GM12878 (cell line): Measurements from ENCODE around the gene ADIG. TPM values are rescaled to one million over a fixed set of nuclear protein-coding genes. Genes with fewer than 3 reads are reported as not detected.

ENCODE experiments used
- ATAC-seq: fragments of 200-7000 bp; cut with Tn5 transposase; 3 replicates; pipeline ENCODE4 v1.9.1; 2020; ENCODE audit warnings: mild to moderate bottlenecking, moderate library complexity
- BruUV-seq: library from RNA; stranded (reverse); fragments of 400-500 nt; replicated peaks from 2 replicates; lab custom pipeline; 2021; lab: Mats Ljungman, UMichigan
- CTCF ChIA-PET: fragments of 300-600 bp; sonication (Branson Sonifier 250); formaldehyde crosslinking; extraction: SDS; loops from one replicate; lab custom pipeline; 2021; ENCODE audit warnings: inconsistent platforms; lab: Yijun Ruan, JAX
- POLR2A ChIA-PET: fragments of 350-600 bp; formaldehyde crosslinking; extraction: SDS; loops from one replicate; lab custom pipeline; 2021; ENCODE audit warnings: inconsistent platforms; lab: Charles Lee
- RAD21 ChIA-PET: fragments of 300-600 bp; sonication (Branson Sonifier 250); formaldehyde crosslinking; loops from one replicate; lab custom pipeline; 2023; ENCODE audit warnings: antibody characterized with exemption; ENCODE audit not compliant: unreplicated experiment; lab: Charles Lee
- SMC1A ChIA-PET: fragments of 300-600 bp; sonication (Branson Sonifier 250); formaldehyde crosslinking; loops from one replicate; lab custom pipeline; 2023; ENCODE audit not compliant: unreplicated experiment, uncharacterized antibody; lab: Charles Lee
- DNase-seq: peaks from one replicate; pipeline ENCODE4 v3.0.0-alpha.2; 2011; ENCODE audit warnings: low read depth, low spot score
- FAIRE-seq: peaks from 3 replicates; lab custom pipeline; 2011; peaks lifted over from hg19 to GRCh38; lab: Jason Lieb, UNC
- H2AFZ ChIP-seq: 2 replicates; pipeline ENCODE4 v1.6.0; 2011; ENCODE audit warnings: low read depth, low read length, control low read depth; ENCODE audit not compliant: control insufficient read depth
- H3K27ac ChIP-seq: 2 replicates; pipeline ENCODE4 v1.5.1; 2011; ENCODE audit warnings: control low read depth; ENCODE audit not compliant: control insufficient read depth, insufficient read depth
- H3K27me3 ChIP-seq, 2 experiments: replicated peaks in 1 of 2; 2 replicates each; pipeline versions ENCODE4 v1.6.0 to v1.6.1; 2011; ENCODE audit warnings: low read length in 1 of 2; ENCODE audit not compliant: control insufficient read depth in 2 of 2, insufficient read depth in 2 of 2
- H3K36me3 ChIP-seq, 2 experiments: 2 replicates each; pipeline ENCODE4 v1.5.1; 2011; ENCODE audit warnings: low read length in 1 of 2; ENCODE audit not compliant: control insufficient read depth in 2 of 2, insufficient read depth in 2 of 2
- H3K4me1 ChIP-seq: 2 replicates; pipeline ENCODE4 v1.6.1; 2011; ENCODE audit warnings: mild to moderate bottlenecking, low read length, moderate library complexity, mixed read lengths; ENCODE audit not compliant: control insufficient read depth, insufficient read depth
- H3K4me2 ChIP-seq: 2 replicates; pipeline ENCODE4 v1.6.0; 2011; ENCODE audit warnings: control low read depth; ENCODE audit not compliant: control insufficient read depth, insufficient read depth
- H3K4me3 ChIP-seq: fragments of 200-600 bp; sonication (generic); 2 replicates; pipeline ENCODE4 v1.5.1; 2016
- H3K79me2 ChIP-seq: 2 replicates; pipeline ENCODE4 v1.6.0; 2011; ENCODE audit warnings: low read length; ENCODE audit not compliant: control insufficient read depth, insufficient read depth
- H3K9ac ChIP-seq: 2 replicates; pipeline ENCODE4 v1.8.0; 2011; ENCODE audit warnings: low read length, control low read depth, mixed read lengths; ENCODE audit not compliant: control insufficient read depth, insufficient read depth
- H3K9me3 ChIP-seq: replicated peaks from 3 replicates; pipeline ENCODE4 v1.5.1; 2011; ENCODE audit warnings: mild to moderate bottlenecking, low read length; ENCODE audit not compliant: control insufficient read depth, insufficient read depth
- H4K20me1 ChIP-seq: 2 replicates; pipeline ENCODE4 v1.6.0; 2011; ENCODE audit not compliant: control insufficient read depth, insufficient read depth
- FOS ChIP-seq: IDR thresholded peaks from 3 replicates; pipeline ENCODE4 v1.6.1; 2011; ENCODE audit warnings: borderline replicate concordance; ENCODE audit not compliant: insufficient read length; ENCODE audit errors: extremely low read depth
- KAT2A ChIP-seq: conservative IDR thresholded peaks from 2 replicates; pipeline ENCODE4 v1.6.1; 2011; ENCODE audit warnings: low read depth, low read length; ENCODE audit not compliant: control insufficient read depth
- RBBP5 ChIP-seq: fragments of 200-600 bp; sonication (generic); conservative IDR thresholded peaks from 2 replicates; pipeline ENCODE4 v1.6.1; 2016
- SPI1 ChIP-seq: IDR thresholded peaks from 2 replicates; pipeline ENCODE4 v1.6.1; 2011; ENCODE audit warnings: low read depth, mild to moderate bottlenecking, low read length, moderate library complexity, borderline replicate concordance; ENCODE audit not compliant: insufficient read depth
- SREBF2 ChIP-seq: IDR thresholded peaks from 2 replicates; pipeline ENCODE4 v1.6.1; 2012; ENCODE audit warnings: mild to moderate bottlenecking, low read length
- STAT1 ChIP-seq: fragments of 450-650 bp; conservative IDR thresholded peaks from 2 replicates; pipeline ENCODE4 v1.6.1; 2014; ENCODE audit warnings: antibody characterized with exemption, mild to moderate bottlenecking
- SUZ12 ChIP-seq: fragments of 200-600 bp; sonication (generic); IDR thresholded peaks from one replicate; pipeline ENCODE4 v1.6.1; 2018; ENCODE audit warnings: antibody characterized with exemption, mild to moderate bottlenecking; ENCODE audit not compliant: unreplicated experiment
- YBX1 ChIP-seq: fragments of 450-650 bp; IDR thresholded peaks from 2 replicates; pipeline ENCODE4 v1.6.1; 2016; ENCODE audit warnings: antibody characterized with exemption
- ZBTB40 ChIP-seq: fragments of 450-650 bp; IDR thresholded peaks from 2 replicates; pipeline ENCODE4 v1.6.1; 2016; ENCODE audit warnings: mild to moderate bottlenecking, moderate library complexity, borderline replicate concordance
- WGBS: methylation state at CpG from one replicate; pipeline ENCODE4 v1.1.6; 2016; ENCODE audit warnings: low lambda C conversion rate; ENCODE audit not compliant: insufficient replicate concordance, insufficient coverage; ENCODE audit errors: missing lambda C conversion rate; 5-methylcytosine and 5-hydroxymethylcytosine counted together
- in situ Hi-C: fragments of 300-500 bp; cut with MboI; formaldehyde crosslinking; loops from 9 replicates; pipeline ENCODE4 v1.14.3; 2018; ENCODE audit warnings: mixed read lengths
- intact Hi-C: fragments of 100-400 bp; cut with micrococcal nuclease; formaldehyde crosslinking; loops from one replicate; pipeline ENCODE4 v1.14.2; 2022; ENCODE audit not compliant: unreplicated experiment
- polyA plus RNA-seq, 11 experiments: library from polyadenylated mRNA; depleted of rRNA in 4 of 11; unstranded in 6 of 11; stranded (reverse) in 5 of 11; fragments of >200 nt; fragmentation: Nextera tagmentation in 4 of 11; fragmentation: Illumina TruSeq in 1 of 11; extraction: Ambion mirVana in 4 of 11; extraction: Trizol in 1 of 11; gene quantifications; 1 replicate in 1 of 11; 2 replicates in 10 of 11; pipeline versions ENCODE4 v1.2.1 to v1.2.3, GENCODE V29; 2011 to 2016; ENCODE audit warnings: inconsistent platforms in 2 of 11, missing spikeins in 2 of 11, low read depth in 1 of 11
- total RNA-seq, 4 experiments: library from RNA; depleted of rRNA in 3 of 4; stranded (reverse); fragments of >200 nt in 3 of 4; fragmentation: Illumina TruSeq in 1 of 4; extraction: Trizol in 1 of 4; gene quantifications; 2 replicates each; pipeline versions ENCODE4 v1.2.1 to v1.2.3, GENCODE V29; 2013 to 2021
- TF ChIP-seq, protein P1 (sequence below): fragments of 450-650 bp; IDR thresholded peaks from 2 replicates; pipeline ENCODE4 v1.6.1; 2017; ENCODE audit warnings: mild to moderate bottlenecking, low read depth, inconsistent platforms; ENCODE audit not compliant: poor library complexity, severe bottlenecking
- TF ChIP-seq, protein P2 (sequence below): IDR thresholded peaks from 2 replicates; pipeline ENCODE4 v1.6.1; 2012; ENCODE audit warnings: low read depth, low read length, improper control_type of control experiment

ADIG gene
- total and polyA plus RNA-seq, 10 of the 15 experiments (the other 5 are each of a cell fraction or from before 2014, with no cell fraction given) = not detected

DNA sequence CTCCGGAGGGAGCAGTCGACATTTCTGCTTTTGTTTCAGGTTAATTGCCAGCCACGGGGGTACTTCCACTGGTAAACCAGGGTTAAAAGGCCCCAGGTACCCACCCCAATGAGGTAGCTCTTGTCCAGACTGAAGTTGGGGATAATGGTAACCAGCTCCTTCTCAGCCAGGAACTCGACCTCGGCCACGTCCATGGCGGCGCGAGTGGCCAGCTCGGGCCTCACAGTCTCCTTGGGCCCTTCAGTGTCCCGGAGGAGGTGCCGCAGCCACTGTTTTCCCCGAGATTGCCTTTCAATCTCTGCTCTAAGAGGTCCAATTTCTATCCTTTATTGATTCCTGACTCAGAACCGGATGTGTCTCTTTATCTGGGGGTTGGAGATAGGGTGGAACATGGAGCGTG is 34.3 kb downstream of the ADIG start (continued):
- TF ChIP-seq ZBTB40 = no peak
- no peak for TF ChIP-seq KAT2A

DNA sequence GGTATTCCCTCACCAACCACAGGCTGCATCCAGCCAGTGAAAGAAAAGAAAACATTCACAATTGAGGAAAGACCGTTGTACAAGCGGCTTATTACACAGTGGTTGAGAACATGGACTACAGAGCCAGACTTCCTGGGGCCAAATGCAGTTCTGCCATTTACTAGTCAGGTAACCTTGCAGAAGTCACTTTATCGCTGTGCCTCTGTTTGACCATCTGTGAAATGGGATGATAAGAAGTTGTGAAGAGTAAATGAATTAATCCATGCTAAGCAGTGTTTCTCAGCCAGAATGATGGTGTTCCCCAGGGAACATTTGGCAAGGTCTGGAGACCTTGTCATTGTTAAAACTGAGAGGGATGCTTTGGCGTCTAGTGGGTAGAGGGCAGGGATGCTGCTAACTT is 35.5 kb downstream of the ADIG start:
- RAD21 ChIA-PET = no interaction called here
- no peak overlapping the region for H3K9ac ChIP-seq
- SMC1A ChIA-PET = no interaction called here
- H3K4me3 ChIP-seq = no peak overlapping the region
- H3K79me2 ChIP-seq = no peaks in the 10 kb centered on the region
- H3K27me3 ChIP-seq = peaks cover 0 to 3% of the 10 kb centered on the region in 2 experiments; a peak in 2 of 4 replicates
- no peaks in the 10 kb centered on the region for H3K36me3 ChIP-seq
- intact Hi-C loops = no loop called here
- no peak for DNase-seq
- POLR2A ChIA-PET = no interaction called here
- no peaks in the 10 kb centered on the region for H3K9me3 ChIP-seq
- no peak overlapping the region for H3K27ac ChIP-seq
- CTCF ChIA-PET = no interaction called here
- H3K4me2 ChIP-seq = no peak overlapping the region
- no peaks in the 10 kb centered on the region for H3K4me1 ChIP-seq
- TF ChIP-seq, protein P1, sequence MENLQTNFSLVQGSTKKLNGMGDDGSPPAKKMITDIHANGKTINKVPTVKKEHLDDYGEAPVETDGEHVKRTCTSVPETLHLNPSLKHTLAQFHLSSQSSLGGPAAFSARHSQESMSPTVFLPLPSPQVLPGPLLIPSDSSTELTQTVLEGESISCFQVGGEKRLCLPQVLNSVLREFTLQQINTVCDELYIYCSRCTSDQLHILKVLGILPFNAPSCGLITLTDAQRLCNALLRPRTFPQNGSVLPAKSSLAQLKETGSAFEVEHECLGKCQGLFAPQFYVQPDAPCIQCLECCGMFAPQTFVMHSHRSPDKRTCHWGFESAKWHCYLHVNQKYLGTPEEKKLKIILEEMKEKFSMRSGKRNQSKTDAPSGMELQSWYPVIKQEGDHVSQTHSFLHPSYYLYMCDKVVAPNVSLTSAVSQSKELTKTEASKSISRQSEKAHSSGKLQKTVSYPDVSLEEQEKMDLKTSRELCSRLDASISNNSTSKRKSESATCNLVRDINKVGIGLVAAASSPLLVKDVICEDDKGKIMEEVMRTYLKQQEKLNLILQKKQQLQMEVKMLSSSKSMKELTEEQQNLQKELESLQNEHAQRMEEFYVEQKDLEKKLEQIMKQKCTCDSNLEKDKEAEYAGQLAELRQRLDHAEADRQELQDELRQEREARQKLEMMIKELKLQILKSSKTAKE = no peak
- TF ChIP-seq STAT1 (no peak), RBBP5 (no peak), YBX1 (no peak), SREBF2 (no peak), SUZ12 (no peak), FOS (no peak), KAT2A (no peak), SPI1 (no peak)
- TF ChIP-seq, protein P2, sequence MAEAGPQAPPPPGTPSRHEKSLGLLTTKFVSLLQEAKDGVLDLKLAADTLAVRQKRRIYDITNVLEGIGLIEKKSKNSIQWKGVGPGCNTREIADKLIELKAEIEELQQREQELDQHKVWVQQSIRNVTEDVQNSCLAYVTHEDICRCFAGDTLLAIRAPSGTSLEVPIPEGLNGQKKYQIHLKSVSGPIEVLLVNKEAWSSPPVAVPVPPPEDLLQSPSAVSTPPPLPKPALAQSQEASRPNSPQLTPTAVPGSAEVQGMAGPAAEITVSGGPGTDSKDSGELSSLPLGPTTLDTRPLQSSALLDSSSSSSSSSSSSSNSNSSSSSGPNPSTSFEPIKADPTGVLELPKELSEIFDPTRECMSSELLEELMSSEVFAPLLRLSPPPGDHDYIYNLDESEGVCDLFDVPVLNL = no peak
- in situ Hi-C loops = no loop called here
- 31% methylated on average over 4 of the region's 4 CpGs for whole genome bisulfite sequencing
- no peak for FAIRE-seq
- BruUV-seq = no TSS peak
- no peaks in the 10 kb centered on the region for H4K20me1 ChIP-seq
- H2AFZ ChIP-seq = no peak overlapping the region
- no peak for ATAC-seq
